K562 (cell line): ENCODE measurements around the gene BCAN. TPM values are rescaled to one million over a fixed set of nuclear protein-coding genes. Genes with fewer than 3 reads are reported as not detected.

Experiments
- BRD9 ChIP-seq: fragments of 450-650 bp; IDR thresholded peaks from 2 replicates; pipeline ENCODE4 v1.6.1; 2018; ENCODE audit warnings: low read depth; ENCODE audit not compliant: partially characterized antibody
- ETV6 ChIP-seq, 3 experiments: fragments of 150-350 bp in 1 of 3; sonication (generic) in 1 of 3; formaldehyde crosslinking in 1 of 3; IDR thresholded peaks; 2 replicates each; pipeline versions ENCODE4 v1.6.1 to v1.8.0; 2014 to 2022; ENCODE audit warnings: borderline replicate concordance in 2 of 3, low read depth in 2 of 3, antibody characterized with exemption in 1 of 3, low read length in 1 of 3, mild to moderate bottlenecking in 1 of 3, missing genetic modification reagents in 1 of 3
- FOXK1 ChIP-seq: sonication (generic); formaldehyde crosslinking; IDR thresholded peaks from 2 replicates; pipeline ENCODE4 v1.8.0; 2022; ENCODE audit warnings: missing genetic modification reagents, mild to moderate bottlenecking, borderline replicate concordance
- GATAD2B ChIP-seq: fragments of 450-650 bp; IDR thresholded peaks from 2 replicates; pipeline ENCODE4 v1.6.1; 2017; ENCODE audit warnings: mild to moderate bottlenecking, borderline replicate concordance
- HDGF ChIP-seq: fragments of 450-650 bp; IDR thresholded peaks from 2 replicates; pipeline ENCODE4 v1.6.1; 2016
- KHSRP ChIP-seq: fragments of 450-650 bp; IDR thresholded peaks from 2 replicates; pipeline ENCODE4 v1.6.1; 2017
- MAFF ChIP-seq: IDR thresholded peaks from 2 replicates; pipeline ENCODE4 v1.6.1; 2012; ENCODE audit warnings: low read length, improper control_type of control experiment
- MTA3 ChIP-seq: fragments of 450-650 bp; formaldehyde crosslinking; IDR thresholded peaks from 2 replicates; pipeline ENCODE4 v1.6.1; 2017; ENCODE audit warnings: mild to moderate bottlenecking, borderline replicate concordance
- NBN ChIP-seq: fragments of 450-650 bp; IDR thresholded peaks from 2 replicates; pipeline ENCODE4 v1.6.1; 2016; ENCODE audit warnings: low read depth, mild to moderate bottlenecking
- SAP30 ChIP-seq: fragments of 200-600 bp; sonication (generic); IDR thresholded peaks from 2 replicates; pipeline ENCODE4 v1.6.1; 2012; ENCODE audit warnings: borderline replicate concordance, low read depth, mild to moderate bottlenecking, moderate library complexity, low read length, control low read depth, inconsistent platforms; ENCODE audit not compliant: insufficient read depth, poor library complexity, severe bottlenecking
- ZNF174 ChIP-seq: fragments of 250-450 bp; sonication (Bioruptor Pico); IDR thresholded peaks from 2 replicates; pipeline ENCODE4 v1.4.0; 2020; ENCODE audit warnings: mild to moderate bottlenecking
- ZNF395 ChIP-seq: fragments of 200-800 bp; sonication (Bioruptor generic); IDR thresholded peaks from 2 replicates; pipeline ENCODE4 v1.6.1; 2017; ENCODE audit warnings: missing genetic modification characterization, missing compliant biosample characterization
- ZNF592 ChIP-seq: fragments of 450-650 bp; IDR thresholded peaks from 2 replicates; pipeline ENCODE4 v1.6.1; 2017; ENCODE audit warnings: antibody characterized with exemption, mild to moderate bottlenecking
- polyA plus RNA-seq, 8 experiments: library from polyadenylated mRNA; depleted of rRNA in 4 of 8; stranded (reverse) in 5 of 8; unstranded in 3 of 8; fragments of >200 nt; fragmentation: Nextera tagmentation in 2 of 8; fragmentation: Illumina TruSeq in 1 of 8; extraction: Ambion mirVana in 2 of 8; extraction: Trizol in 1 of 8; gene quantifications; 2 replicates each; pipeline versions ENCODE4 v1.2.1 to v1.2.3, GENCODE V29; 2011 to 2014; ENCODE audit warnings: inconsistent platforms in 1 of 8, missing spikeins in 1 of 8
- total RNA-seq, 7 experiments: library from RNA; depleted of rRNA in 6 of 7; stranded (reverse); fragments of >200 nt in 6 of 7; fragmentation: Illumina TruSeq in 2 of 7; extraction: Trizol in 2 of 7; gene quantifications; 2 replicates each; pipeline versions ENCODE4 v1.2.1 to v1.2.3, GENCODE V29; 2011 to 2021; ENCODE audit warnings: low replicate concordance in 1 of 7
- TF ChIP-seq, protein P1 (sequence below), 2 experiments: fragments of 200-800 bp in 1 of 2; sonication (Bioruptor generic) in 1 of 2; sonication (generic) in 1 of 2; formaldehyde crosslinking in 1 of 2; IDR thresholded peaks in 1 of 2; conservative IDR thresholded peaks in 1 of 2; 2 replicates each; pipeline versions ENCODE4 v1.5.0 to v1.6.1; 2016 to 2020; ENCODE audit warnings: missing compliant biosample characterization in 1 of 2, missing genetic modification characterization in 1 of 2, missing genetic modification reagents in 1 of 2
- TF ChIP-seq, protein P2 (sequence below): fragments of 250-450 bp; sonication (Bioruptor Pico); IDR thresholded peaks from 2 replicates; pipeline ENCODE4 v1.4.0; 2020; ENCODE audit warnings: mild to moderate bottlenecking

BCAN gene
- total and polyA plus RNA-seq, 9 of the 15 experiments (the other 6 are each of a cell fraction or from before 2014, with no cell fraction given) = 0.04 to 0.33 (median 0.14) TPM; not detected in 5

DNA sequence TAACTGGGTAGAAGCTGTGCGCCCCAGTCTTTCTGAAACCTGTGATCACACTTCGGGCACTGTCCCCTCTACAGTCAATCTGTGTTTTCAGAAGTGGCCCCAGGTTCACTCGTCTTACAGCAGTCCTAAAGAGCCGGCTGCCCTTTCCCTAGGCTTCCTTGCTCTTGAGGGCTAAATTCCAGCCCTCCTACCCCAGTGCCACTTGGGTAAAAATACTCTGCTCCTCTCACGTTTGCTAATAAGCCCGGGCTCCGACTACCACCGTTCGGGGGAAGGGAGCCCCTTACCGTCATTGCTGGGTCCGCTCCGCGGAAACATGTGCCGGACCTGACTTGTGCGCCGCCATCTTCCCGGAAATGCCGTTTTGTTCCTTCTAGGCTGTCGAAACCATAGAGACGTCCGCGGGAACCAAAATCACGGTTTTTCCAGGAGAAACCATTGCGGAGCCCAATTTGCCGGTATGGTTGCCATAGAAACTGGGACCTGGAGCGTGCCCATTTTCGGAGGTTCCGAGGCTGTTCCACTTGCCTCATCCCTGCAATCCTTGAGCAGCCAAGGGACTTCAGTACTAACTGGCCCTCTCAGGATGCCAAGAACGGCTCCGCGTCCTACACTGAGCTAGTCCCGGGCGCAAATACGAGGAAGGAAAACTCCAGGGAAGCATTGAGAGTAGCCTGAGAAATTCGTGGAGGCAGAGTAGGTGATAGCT is 40.6 kb upstream of the BCAN start, which contains the start of gene GPATCH4 (continued):
- TF ChIP-seq MAFF = no peak
- peak; percentile 58; the same call in 1 of the 2 replicates for TF ChIP-seq NBN
- TF ChIP-seq GATAD2B = no peak
- TF ChIP-seq HDGF = no peak
- peak; percentile 80; the same call in 1 of the 2 replicates for TF ChIP-seq ZNF395 (CRISPR knock-in tag)
- TF ChIP-seq SAP30 = peak; percentile 100
- TF ChIP-seq, protein P1, sequence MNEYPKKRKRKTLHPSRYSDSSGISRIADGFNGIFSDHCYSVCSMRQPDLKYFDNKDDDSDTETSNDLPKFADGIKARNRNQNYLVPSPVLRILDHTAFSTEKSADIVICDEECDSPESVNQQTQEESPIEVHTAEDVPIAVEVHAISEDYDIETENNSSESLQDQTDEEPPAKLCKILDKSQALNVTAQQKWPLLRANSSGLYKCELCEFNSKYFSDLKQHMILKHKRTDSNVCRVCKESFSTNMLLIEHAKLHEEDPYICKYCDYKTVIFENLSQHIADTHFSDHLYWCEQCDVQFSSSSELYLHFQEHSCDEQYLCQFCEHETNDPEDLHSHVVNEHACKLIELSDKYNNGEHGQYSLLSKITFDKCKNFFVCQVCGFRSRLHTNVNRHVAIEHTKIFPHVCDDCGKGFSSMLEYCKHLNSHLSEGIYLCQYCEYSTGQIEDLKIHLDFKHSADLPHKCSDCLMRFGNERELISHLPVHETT (CRISPR knock-in tag; conservative IDR thresholded peaks at IDR 0.05 in 1 of 2, IDR thresholded peaks at IDR 0.05 in 1 of 2) = 0 out of 4 replicates have a peak, but pooled peaks of 1 of the 2 experiments have one; percentile 36
- peak in 1 of 2 experiments; percentile 76; a peak in 2 of 4 replicates for TF ChIP-seq ETV6 (IDR thresholded peaks at IDR 0.05; ENCODE audit: borderline replicate concordance in 1 of 2, low read depth in 2 of 2, low read length in 1 of 2)
- TF ChIP-seq ETV6 (CRISPR knock-in tag; IDR thresholded peaks at IDR 0.05; ENCODE audit: borderline replicate concordance) = no peak
- TF ChIP-seq BRD9 = no peak
- TF ChIP-seq, protein P2, sequence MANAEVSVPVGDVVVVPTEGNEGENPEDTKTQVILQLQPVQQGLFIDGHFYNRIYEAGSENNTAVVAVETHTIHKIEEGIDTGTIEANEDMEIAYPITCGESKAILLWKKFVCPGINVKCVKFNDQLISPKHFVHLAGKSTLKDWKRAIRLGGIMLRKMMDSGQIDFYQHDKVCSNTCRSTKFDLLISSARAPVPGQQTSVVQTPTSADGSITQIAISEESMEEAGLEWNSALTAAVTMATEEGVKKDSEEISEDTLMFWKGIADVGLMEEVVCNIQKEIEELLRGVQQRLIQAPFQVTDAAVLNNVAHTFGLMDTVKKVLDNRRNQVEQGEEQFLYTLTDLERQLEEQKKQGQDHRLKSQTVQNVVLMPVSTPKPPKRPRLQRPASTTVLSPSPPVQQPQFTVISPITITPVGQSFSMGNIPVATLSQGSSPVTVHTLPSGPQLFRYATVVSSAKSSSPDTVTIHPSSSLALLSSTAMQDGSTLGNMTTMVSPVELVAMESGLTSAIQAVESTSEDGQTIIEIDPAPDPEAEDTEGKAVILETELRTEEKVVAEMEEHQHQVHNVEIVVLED (CRISPR knock-in tag) = peak; percentile 39; the same call in 1 of the 2 replicates
- no peak for TF ChIP-seq ZNF174 (CRISPR knock-in tag)
- TF ChIP-seq KHSRP = no peak
- peak; percentile 69; the same call in 1 of the 2 replicates for TF ChIP-seq MTA3
- TF ChIP-seq ZNF592 = 0 out of 2 replicates have a peak, but pooled peaks have one; percentile 36
- TF ChIP-seq FOXK1 (CRISPR knock-in tag) = no peak
